Ovary (tissue), 3 donors: ENCODE results near the gene DIS3L2.

ENCODE experiments used
- EP300 ChIP-seq: sonication (generic); formaldehyde crosslinking; IDR thresholded peaks from one replicate; pipeline ENCODE4 v1.6.1; 2017; ENCODE audit warnings: antibody characterized with exemption
- TF ChIP-seq, protein P1 (sequence below), 3 donors: fragments of 450-650 bp in 2 of 3; fragments of 200-600 bp in 1 of 3; IDR thresholded peaks; one replicate each; pipeline versions ENCODE4 v1.5.1 to v1.8.0; 2016 to 2022; ENCODE audit warnings: antibody characterized with exemption in 3 of 3, mild to moderate bottlenecking in 1 of 3
- donor health status: DM: no; HTN: no; CAD: no.

- TF ChIP-seq, protein P1, sequence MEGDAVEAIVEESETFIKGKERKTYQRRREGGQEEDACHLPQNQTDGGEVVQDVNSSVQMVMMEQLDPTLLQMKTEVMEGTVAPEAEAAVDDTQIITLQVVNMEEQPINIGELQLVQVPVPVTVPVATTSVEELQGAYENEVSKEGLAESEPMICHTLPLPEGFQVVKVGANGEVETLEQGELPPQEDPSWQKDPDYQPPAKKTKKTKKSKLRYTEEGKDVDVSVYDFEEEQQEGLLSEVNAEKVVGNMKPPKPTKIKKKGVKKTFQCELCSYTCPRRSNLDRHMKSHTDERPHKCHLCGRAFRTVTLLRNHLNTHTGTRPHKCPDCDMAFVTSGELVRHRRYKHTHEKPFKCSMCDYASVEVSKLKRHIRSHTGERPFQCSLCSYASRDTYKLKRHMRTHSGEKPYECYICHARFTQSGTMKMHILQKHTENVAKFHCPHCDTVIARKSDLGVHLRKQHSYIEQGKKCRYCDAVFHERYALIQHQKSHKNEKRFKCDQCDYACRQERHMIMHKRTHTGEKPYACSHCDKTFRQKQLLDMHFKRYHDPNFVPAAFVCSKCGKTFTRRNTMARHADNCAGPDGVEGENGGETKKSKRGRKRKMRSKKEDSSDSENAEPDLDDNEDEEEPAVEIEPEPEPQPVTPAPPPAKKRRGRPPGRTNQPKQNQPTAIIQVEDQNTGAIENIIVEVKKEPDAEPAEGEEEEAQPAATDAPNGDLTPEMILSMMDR (IDR thresholded peaks at IDR 0.05), result no peak
- no peak for TF ChIP-seq EP300
These were observed 402.5 kb downstream of the DIS3L2 start for GRCh38 chr2:232363784-232364615.
